GM18867 (cell line): ENCODE results near the gene BARX2.

Experiments
- ATAC-seq: cut with Tn5 transposase; IDR thresholded peaks from one replicate; pipeline ENCODE4 v1.9.1; 2021; ENCODE audit warnings: mild to moderate bottlenecking, moderate library complexity; ENCODE audit not compliant: unreplicated experiment

BARX2 gene

DNA sequence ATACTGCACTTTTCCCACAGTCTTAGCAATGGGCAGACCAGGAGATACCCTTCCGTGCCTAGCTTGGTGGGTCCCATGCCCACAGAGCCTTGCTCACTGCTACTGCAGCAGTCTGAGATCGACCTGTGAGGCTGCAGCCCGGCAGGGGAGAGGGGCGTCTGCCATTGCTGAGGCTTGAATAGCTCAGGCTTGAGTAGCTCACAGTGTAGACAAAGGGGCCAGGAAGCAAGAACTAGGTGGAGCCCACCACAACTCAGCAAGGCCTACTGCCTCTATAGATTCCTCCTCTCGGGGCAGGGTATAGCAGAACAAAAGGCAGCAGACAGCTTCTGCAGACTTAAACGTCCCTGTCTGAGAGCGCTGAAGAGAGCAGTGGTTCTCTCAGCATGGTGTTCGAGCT lies 118.1 kb downstream of the BARX2 start:
- no peak for ATAC-seq
